HEK293 (cell line): ENCODE measurements around the gene EPN1.
A peak's percentile ranks its signal among the peaks of the same experiment; 100 is the strongest.
"Not testable (repeated sequence)": the region's sequence is repeated elsewhere in the genome, so short reads cannot be mapped to it uniquely, and the experiment has no call there.

ENCODE experiments used
- CTCF ChIA-PET: fragments of 350-600 bp; formaldehyde crosslinking; extraction: SDS; loops from one replicate; lab custom pipeline; 2021; ENCODE audit warnings: antibody characterized with exemption; lab: Yijun Ruan, JAX
- POLR2A ChIA-PET: fragments of 300-600 bp; formaldehyde crosslinking; extraction: SDS; loops from one replicate; lab custom pipeline; 2020; ENCODE audit warnings: antibody characterized with exemption, inconsistent platforms; lab: Yijun Ruan, JAX
- H3K27ac ChIP-seq: fragments of 200-500 bp; sonication (Bioruptor generic); 2 replicates; pipeline ENCODE4 v1.5.1; 2014; ENCODE audit warnings: low read depth, low read length, control low read depth, inconsistent platforms; ENCODE audit errors: extremely low read depth
- H3K36me3 ChIP-seq, 2 experiments: fragments of 200-500 bp in 1 of 2; sonication (Bioruptor generic) in 1 of 2; 1 replicate in 1 of 2; 2 replicates in 1 of 2; pipeline ENCODE4 v1.5.1; 2014 to 2017; ENCODE audit warnings: inconsistent platforms in 2 of 2, low read length in 2 of 2; ENCODE audit not compliant: control insufficient read depth in 2 of 2, insufficient read depth in 1 of 2
- H3K4me1 ChIP-seq: fragments of 200-500 bp; sonication (Bioruptor generic); 2 replicates; pipeline ENCODE4 v1.5.1; 2014; ENCODE audit warnings: mild to moderate bottlenecking, low read length, inconsistent platforms; ENCODE audit not compliant: control insufficient read depth, insufficient read depth
- H3K4me3 ChIP-seq: 2 replicates; pipeline ENCODE4 v1.5.1; 2011; ENCODE audit warnings: low read depth, mild to moderate bottlenecking, control low read depth, low read length, moderate library complexity
- H3K9me3 ChIP-seq: fragments of 200-500 bp; sonication (Bioruptor generic); 2 replicates; pipeline ENCODE4 v1.5.1; 2014; ENCODE audit warnings: low read depth, low read length, inconsistent platforms; ENCODE audit not compliant: control insufficient read depth, insufficient read depth
- FEZF1 ChIP-seq: fragments of 450-650 bp; formaldehyde crosslinking; IDR thresholded peaks from 2 replicates; pipeline ENCODE4 v1.5.1; 2016; ENCODE audit warnings: missing biosample characterization, missing genetic modification characterization
- KLF8 ChIP-seq: fragments of 450-650 bp; formaldehyde crosslinking; IDR thresholded peaks from 2 replicates; pipeline ENCODE4 v1.5.1; 2016; ENCODE audit warnings: missing biosample characterization, missing genetic modification characterization
- SP3 ChIP-seq: fragments of 450-650 bp; formaldehyde crosslinking; IDR thresholded peaks from 2 replicates; pipeline ENCODE4 v1.5.1; 2016; ENCODE audit warnings: missing biosample characterization, missing genetic modification characterization
- ZBTB7A ChIP-seq: fragments of 450-650 bp; formaldehyde crosslinking; IDR thresholded peaks from 2 replicates; pipeline ENCODE4 v1.5.1; 2016; ENCODE audit warnings: low read depth, missing biosample characterization, missing genetic modification characterization
- ZFP41 ChIP-seq: fragments of 450-650 bp; formaldehyde crosslinking; IDR thresholded peaks from 2 replicates; pipeline ENCODE4 v1.5.1; 2016; ENCODE audit warnings: missing biosample characterization, missing genetic modification characterization, borderline replicate concordance
- ZNF146 ChIP-seq: fragments of 450-650 bp; formaldehyde crosslinking; IDR thresholded peaks from 2 replicates; pipeline ENCODE4 v1.5.1; 2016; ENCODE audit warnings: missing biosample characterization, missing genetic modification characterization
- ZNF184 ChIP-seq: fragments of 450-650 bp; IDR thresholded peaks from 2 replicates; pipeline ENCODE4 v1.5.1; 2018; ENCODE audit warnings: missing biosample characterization, mild to moderate bottlenecking, missing genetic modification characterization
- ZNF214 ChIP-seq: fragments of 450-650 bp; formaldehyde crosslinking; IDR thresholded peaks from 2 replicates; pipeline ENCODE4 v1.5.1; 2017; ENCODE audit warnings: missing biosample characterization, mild to moderate bottlenecking, missing genetic modification characterization, borderline replicate concordance
- ZNF311 ChIP-seq: fragments of 450-650 bp; formaldehyde crosslinking; IDR thresholded peaks from 2 replicates; pipeline ENCODE4 v1.5.1; 2017; ENCODE audit warnings: missing biosample characterization, missing genetic modification characterization, borderline replicate concordance
- ZNF560 ChIP-seq: fragments of 450-650 bp; formaldehyde crosslinking; IDR thresholded peaks from 2 replicates; pipeline ENCODE4 v1.5.1; 2017; ENCODE audit warnings: missing biosample characterization, missing genetic modification characterization, borderline replicate concordance
- ZNF610 ChIP-seq: fragments of 450-650 bp; formaldehyde crosslinking; IDR thresholded peaks from 2 replicates; pipeline ENCODE4 v1.5.1; 2016; ENCODE audit warnings: missing biosample characterization, missing genetic modification characterization, borderline replicate concordance
- ZNF707 ChIP-seq: fragments of 450-650 bp; formaldehyde crosslinking; IDR thresholded peaks from 2 replicates; pipeline ENCODE4 v1.5.1; 2016; ENCODE audit warnings: missing biosample characterization, missing genetic modification characterization
- TF ChIP-seq, protein P1 (sequence below): fragments of 450-650 bp; formaldehyde crosslinking; IDR thresholded peaks from 2 replicates; pipeline ENCODE4 v1.5.1; 2016; ENCODE audit warnings: missing biosample characterization, missing genetic modification characterization

The EPN1 gene

GRCh38 chr19:55720214-55720746 lies 45.3 kb downstream of the EPN1 start:
- Histone ChIP-seq H3K36me3 (no peaks in the 10 kb centered on the region), H3K27ac (no peak overlapping the region), H3K4me1 (no peaks in the 10 kb centered on the region), H3K9me3 (no peaks in the 10 kb centered on the region), H3K4me3 (no peak overlapping the region)
- TF ChIP-seq ZNF311 (tag by site-specific recombination): no peak
- no peak for TF ChIP-seq ZNF610 (tag by site-specific recombination)
- no peak for TF ChIP-seq ZFP41
- ChIA-PET POLR2A (no interaction called here), CTCF (no interaction called here)

- Histone ChIP-seq H3K4me1 (no peaks in the 10 kb centered on the region), H3K4me3 (no peak overlapping the region), H3K9me3 (no peaks in the 10 kb centered on the region)
- ChIA-PET CTCF (interaction anchor here (0.6 kb wide), 1 partner anchor 1381 kb away, joined by 3 read pairs; no protein-coding TSS in a partner anchor), POLR2A (no interaction called here)
- TF ChIP-seq SP3 (tag by site-specific recombination) (no peak), ZNF184 (tag by site-specific recombination) (peak; percentile 88), ZNF560 (tag by site-specific recombination) (no peak)
- TF ChIP-seq, all 188 proteins: peak for 1
- Histone ChIP-seq H3K36me3 (no peaks in the 10 kb centered on the region), H3K27ac (no peak overlapping the region)
Measured at GRCh38 chr19:55720801-55721200, 45.8 kb downstream of the EPN1 start.

- POLR2A ChIA-PET: no interaction called here
- Histone ChIP-seq H3K4me1 (no peaks in the 10 kb centered on the region), H3K27ac (no peak overlapping the region), H3K4me3 (no peak overlapping the region), H3K36me3 (no peaks in the 10 kb centered on the region), H3K9me3 (no peaks in the 10 kb centered on the region)
- CTCF ChIA-PET: no interaction called here
- no peak for TF ChIP-seq ZNF707
Measured at GRCh38 chr19:55723491-55723890, 48.5 kb downstream of the EPN1 start.

DNA sequence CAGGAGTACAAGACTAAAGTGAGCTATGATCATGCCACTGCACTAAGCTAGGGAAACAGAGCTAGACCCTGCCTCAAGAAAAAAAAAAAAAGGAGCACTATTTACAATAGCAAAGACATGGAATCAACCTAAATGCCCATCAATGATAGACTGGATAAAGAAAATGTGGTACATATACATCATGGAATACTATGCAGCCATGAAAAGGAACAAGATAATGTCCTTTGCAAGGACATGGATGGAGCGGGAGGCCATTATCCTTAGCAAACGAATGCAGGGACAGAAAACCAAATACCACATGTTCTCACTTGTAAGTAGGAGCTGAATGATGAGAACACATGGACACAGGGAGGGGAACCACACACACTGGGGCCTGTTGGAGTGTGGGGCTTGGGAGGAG lies 55.4 kb downstream of the EPN1 start:
- not testable (repeated sequence) for H3K4me3 ChIP-seq, H3K36me3 ChIP-seq, H3K9me3 ChIP-seq, H3K4me1 ChIP-seq, H3K27ac ChIP-seq
- TF ChIP-seq ZNF146 (tag by site-specific recombination): peak; percentile 78
- TF ChIP-seq, protein P1, sequence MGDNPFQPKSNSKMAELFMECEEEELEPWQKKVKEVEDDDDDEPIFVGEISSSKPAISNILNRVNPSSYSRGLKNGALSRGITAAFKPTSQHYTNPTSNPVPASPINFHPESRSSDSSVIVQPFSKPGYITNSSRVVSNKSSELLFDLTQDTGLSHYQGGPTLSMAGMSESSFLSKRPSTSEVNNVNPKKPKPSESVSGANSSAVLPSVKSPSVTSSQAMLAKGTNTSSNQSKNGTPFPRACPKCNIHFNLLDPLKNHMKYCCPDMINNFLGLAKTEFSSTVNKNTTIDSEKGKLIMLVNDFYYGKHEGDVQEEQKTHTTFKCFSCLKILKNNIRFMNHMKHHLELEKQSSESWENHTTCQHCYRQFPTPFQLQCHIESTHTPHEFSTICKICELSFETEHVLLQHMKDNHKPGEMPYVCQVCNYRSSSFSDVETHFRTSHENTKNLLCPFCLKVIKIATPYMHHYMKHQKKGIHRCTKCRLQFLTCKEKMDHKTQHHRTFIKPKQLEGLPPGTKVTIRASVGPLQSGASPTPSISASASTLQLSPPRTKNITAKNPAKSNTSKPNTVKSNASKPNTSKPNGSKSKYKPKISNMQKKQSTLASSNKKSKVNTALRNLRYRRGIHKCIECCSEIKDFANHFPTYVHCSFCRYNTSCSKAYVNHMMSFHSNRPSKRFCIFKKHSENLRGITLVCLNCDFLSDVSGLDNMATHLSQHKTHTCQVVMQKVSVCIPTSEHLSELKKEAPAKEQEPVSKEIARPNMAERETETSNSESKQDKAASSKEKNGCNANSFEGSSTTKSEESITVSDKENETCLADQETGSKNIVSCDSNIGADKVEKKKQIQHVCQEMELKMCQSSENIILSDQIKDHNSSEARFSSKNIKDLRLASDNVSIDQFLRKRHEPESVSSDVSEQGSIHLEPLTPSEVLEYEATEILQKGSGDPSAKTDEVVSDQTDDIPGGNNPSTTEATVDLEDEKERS (tag by site-specific recombination): 0 out of 2 replicates have a peak, but pooled peaks have one; percentile 40
- CTCF ChIA-PET: interaction anchor here (0.6 kb wide), 2 partner anchors 100 to 131 kb away, joined by 3 read pairs; partner anchors contain the start of gene FIZ1
- POLR2A ChIA-PET: interaction anchor here (0.7 kb wide), 1 partner anchor 69 kb away, joined by 3 read pairs; no protein-coding TSS in a partner anchor

DNA sequence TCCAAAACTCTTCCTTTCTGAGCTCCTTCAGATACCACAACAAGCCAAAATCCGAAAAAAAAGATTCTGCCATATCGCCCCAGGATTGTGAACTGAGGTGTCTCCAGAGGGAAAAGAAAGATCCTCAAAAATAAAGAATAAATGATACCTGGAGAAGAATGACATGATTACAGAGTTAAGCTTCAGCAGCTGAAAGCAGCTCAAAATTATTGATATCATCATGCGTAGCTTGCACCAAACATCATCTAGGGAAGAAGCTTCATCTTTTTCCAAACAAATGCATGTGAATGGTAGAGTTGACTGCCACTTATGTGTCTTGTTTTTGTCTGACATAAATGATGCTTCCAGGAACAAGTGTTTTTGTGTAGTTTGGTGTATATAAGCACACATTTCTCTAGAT lies 63.3 kb downstream of the EPN1 start, which contains the start of gene NLRP9:
Gene NLRP9, minus strand, starts transcription at position 101 of the 400 bp plus-strand sequence. Its CDS starts 28 bp downstream, at position 73.
- ChIA-PET POLR2A (no interaction called here), CTCF (interaction anchor here (0.6 kb wide), 1 partner anchor 228 kb away, joined by 4 read pairs; no protein-coding TSS in a partner anchor)
- Histone ChIP-seq H3K27ac (no peak within 1 kb of the TSS), H3K9me3 (no peaks in the 10 kb centered on the region), H3K4me3 (no peak within 1 kb of the TSS), H3K36me3 (no peaks in the 10 kb centered on the region), H3K4me1 (no peaks in the 10 kb centered on the region)
- TF ChIP-seq ZBTB7A: no peak
- no peak for TF ChIP-seq ZNF214
- no peak for TF ChIP-seq KLF8 (tag by site-specific recombination)
- no peak for TF ChIP-seq FEZF1 (tag by site-specific recombination)
